ENCODE results near the gene NCKAP5L.

Gene NCKAP5L

DNA sequence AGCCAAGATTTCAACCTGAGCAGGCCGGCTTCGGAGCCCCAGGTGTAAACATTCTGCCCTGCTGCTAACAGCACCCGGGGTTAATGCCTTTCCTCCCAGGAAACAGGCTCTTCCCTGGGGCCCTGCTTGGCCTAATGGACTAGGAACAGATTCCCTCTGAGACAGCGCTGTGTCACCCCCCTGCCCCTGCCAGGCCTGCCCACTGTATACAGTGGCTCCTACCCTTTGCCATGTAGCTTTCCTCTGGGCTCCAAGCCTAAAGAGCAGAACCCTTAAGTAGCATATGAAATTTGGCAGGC lies 43.0 kb upstream of the NCKAP5L start:
- TF ChIP-seq, protein P1, sequence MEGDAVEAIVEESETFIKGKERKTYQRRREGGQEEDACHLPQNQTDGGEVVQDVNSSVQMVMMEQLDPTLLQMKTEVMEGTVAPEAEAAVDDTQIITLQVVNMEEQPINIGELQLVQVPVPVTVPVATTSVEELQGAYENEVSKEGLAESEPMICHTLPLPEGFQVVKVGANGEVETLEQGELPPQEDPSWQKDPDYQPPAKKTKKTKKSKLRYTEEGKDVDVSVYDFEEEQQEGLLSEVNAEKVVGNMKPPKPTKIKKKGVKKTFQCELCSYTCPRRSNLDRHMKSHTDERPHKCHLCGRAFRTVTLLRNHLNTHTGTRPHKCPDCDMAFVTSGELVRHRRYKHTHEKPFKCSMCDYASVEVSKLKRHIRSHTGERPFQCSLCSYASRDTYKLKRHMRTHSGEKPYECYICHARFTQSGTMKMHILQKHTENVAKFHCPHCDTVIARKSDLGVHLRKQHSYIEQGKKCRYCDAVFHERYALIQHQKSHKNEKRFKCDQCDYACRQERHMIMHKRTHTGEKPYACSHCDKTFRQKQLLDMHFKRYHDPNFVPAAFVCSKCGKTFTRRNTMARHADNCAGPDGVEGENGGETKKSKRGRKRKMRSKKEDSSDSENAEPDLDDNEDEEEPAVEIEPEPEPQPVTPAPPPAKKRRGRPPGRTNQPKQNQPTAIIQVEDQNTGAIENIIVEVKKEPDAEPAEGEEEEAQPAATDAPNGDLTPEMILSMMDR (IDR thresholded peaks at IDR 0.05; ENCODE audit: poor library complexity, severe bottlenecking), result no peak
- H3K36me3 ChIP-seq (ENCODE audit: low read depth), result no peaks in the 10 kb centered on the region
- ATAC-seq (ENCODE audit: low read depth) (no peak), DNase-seq (ENCODE audit: low spot score) (no peak)
- H3K4me3 ChIP-seq (ENCODE audit: severe bottlenecking), result no peak overlapping the region
- H3K27me3 ChIP-seq (ENCODE audit: insufficient read depth, poor library complexity, severe bottlenecking), result no peaks in the 10 kb centered on the region
- peaks cover 4% of the 10 kb centered on the region for H3K4me1 ChIP-seq (ENCODE audit: insufficient read depth, poor library complexity, severe bottlenecking)
- no peaks in the 10 kb centered on the region for H3K9me3 ChIP-seq (ENCODE audit: severe bottlenecking)
- H3K27ac ChIP-seq (ENCODE audit: poor library complexity, severe bottlenecking), result no peak overlapping the region

DNA sequence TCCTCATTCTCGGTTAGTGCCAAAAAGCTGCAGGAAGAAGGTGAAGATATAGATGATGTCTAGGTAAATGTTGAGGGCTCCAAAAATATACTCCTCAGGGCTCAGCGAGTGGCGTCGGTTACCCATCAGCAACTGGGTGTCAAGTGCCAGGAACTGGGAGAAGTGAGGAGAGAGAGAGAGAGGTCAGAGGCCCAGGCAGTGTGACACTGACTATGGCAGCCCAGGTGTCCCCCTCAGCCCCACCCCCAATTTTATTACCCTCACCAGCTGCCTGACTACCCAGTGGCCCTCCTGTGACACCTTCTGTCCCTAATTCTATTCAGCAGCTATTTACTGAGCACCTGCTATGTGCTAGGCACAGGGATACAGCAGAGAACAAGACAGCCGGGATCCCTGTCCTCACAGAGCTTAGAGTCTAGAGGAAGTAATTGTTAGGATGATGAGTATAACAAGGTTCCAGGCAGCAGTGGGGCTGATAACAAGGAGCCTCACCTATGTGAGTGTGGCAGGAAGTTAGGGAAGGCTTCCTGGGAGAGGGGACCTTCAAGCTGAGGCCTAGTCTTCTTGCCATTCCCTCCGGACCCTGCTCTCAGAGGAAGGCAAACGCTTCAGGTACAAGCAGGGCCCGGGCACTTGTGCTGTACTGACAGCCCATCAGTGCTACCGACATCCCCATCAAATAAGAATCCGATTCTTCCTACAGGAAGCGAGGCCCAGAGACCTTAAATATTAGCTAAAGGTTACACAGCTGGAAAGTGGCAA lies 42.5 kb upstream of the NCKAP5L start:
- Histone ChIP-seq H3K27ac (ENCODE audit: poor library complexity, severe bottlenecking) (no peak overlapping the region), H3K9me3 (ENCODE audit: severe bottlenecking) (no peaks in the 10 kb centered on the region), H3K27me3 (ENCODE audit: insufficient read depth, poor library complexity, severe bottlenecking) (no peaks in the 10 kb centered on the region), H3K4me1 (ENCODE audit: insufficient read depth, poor library complexity, severe bottlenecking) (peaks cover 4% of the 10 kb centered on the region), H3K4me3 (ENCODE audit: severe bottlenecking) (no peak overlapping the region), H3K36me3 (ENCODE audit: low read depth) (no peaks in the 10 kb centered on the region)
- ATAC-seq (ENCODE audit: low read depth) (no peak), DNase-seq (ENCODE audit: low spot score) (no peak)
- TF ChIP-seq, protein P1 (IDR thresholded peaks at IDR 0.05; ENCODE audit: poor library complexity, severe bottlenecking), result no peak

DNA sequence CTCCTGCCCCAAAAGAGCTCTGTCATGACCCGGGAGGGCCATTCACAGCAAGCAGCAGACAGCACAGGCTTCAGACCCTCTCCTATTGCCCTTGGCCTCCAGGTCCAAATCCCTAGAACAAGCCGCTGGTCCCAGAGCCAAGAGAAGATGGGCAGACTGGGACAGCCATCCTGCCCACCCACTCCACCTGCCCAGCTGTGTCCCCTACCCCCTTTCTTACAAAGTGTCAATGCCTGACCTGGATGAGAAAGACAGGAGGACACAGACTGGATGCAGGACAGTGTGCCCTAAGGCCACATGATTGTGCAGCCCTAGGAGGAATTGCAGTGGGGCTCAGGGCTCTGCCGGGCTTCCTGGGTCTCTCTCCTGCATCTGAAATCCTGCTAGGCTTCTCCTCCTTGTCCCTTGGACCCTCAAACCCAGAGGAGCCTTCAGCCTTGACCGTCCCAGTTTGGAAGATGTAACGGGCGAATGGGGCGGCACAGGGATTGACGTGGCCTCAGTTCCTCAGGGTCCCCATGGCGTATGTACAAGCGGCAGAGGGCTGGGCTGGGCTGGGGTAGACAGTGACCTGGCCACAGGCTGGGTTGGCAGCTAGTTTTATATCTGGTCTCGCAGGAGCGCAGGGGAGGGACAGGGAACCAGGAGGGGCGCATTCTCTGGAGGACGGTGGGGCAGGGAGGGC lies 41.7 kb upstream of the NCKAP5L start:
- no peaks in the 10 kb centered on the region for H3K27me3 ChIP-seq (ENCODE audit: insufficient read depth, poor library complexity, severe bottlenecking)
- H3K27ac ChIP-seq (ENCODE audit: poor library complexity, severe bottlenecking), result no peak overlapping the region
- DNase-seq (ENCODE audit: low spot score), result no peak
- no peaks in the 10 kb centered on the region for H3K9me3 ChIP-seq (ENCODE audit: severe bottlenecking)
- H3K4me1 ChIP-seq (ENCODE audit: insufficient read depth, poor library complexity, severe bottlenecking), result peaks cover 4% of the 10 kb centered on the region
- TF ChIP-seq, protein P1 (IDR thresholded peaks at IDR 0.05; ENCODE audit: poor library complexity, severe bottlenecking), result no peak
- H3K4me3 ChIP-seq (ENCODE audit: severe bottlenecking), result no peak overlapping the region
- no peaks in the 10 kb centered on the region for H3K36me3 ChIP-seq (ENCODE audit: low read depth)
- ATAC-seq (ENCODE audit: low read depth), result no peak

DNA sequence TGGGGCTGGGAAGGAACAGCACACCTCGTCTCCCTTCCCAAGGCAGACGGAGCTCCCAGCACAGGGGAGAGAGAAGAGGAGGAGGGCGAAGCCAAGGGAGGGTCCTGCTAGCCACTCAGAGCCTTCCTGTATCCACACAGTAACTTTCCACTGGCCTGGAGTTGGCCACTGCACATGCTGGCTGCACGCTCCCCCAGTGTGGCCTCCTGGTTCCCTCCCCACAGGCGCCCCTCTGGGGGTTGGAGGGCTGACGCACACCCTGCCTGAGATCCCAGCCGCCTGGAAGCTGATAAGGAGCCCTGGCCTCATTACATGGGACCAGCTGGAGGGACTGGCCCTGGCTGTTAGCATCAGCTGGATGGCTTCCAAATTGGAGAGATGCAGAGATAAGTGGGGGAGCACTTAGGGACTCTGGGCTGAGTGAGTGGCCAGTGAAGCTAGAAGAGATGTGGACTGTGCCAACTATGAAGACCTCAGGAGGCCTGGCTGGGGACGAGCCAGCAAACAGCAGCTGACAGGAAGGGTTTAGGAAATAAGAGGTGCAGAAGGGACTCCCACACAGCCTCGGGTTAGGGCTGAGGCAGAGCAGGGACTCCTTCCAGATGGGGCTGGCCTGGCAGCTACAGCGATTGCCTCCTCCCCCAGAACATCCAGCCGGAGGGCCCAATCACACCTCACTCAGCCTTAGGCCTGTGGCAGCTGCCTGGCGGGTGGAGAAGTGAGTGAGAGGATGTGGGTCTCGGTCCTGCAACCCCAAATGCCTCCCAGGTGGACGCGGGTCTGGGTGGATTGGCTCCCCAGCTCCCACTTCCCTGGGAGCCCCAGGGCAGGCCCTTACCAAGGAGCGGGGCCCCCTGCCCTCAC lies 41.0 kb upstream of the NCKAP5L start:
- ATAC-seq (ENCODE audit: low read depth), result no peak
- H3K4me3 ChIP-seq (ENCODE audit: severe bottlenecking), result no peak overlapping the region
- H3K27me3 ChIP-seq (ENCODE audit: insufficient read depth, poor library complexity, severe bottlenecking), result no peaks in the 10 kb centered on the region
- DNase-seq (ENCODE audit: low spot score), result no peak
- no peaks in the 10 kb centered on the region for H3K9me3 ChIP-seq (ENCODE audit: severe bottlenecking)
- peaks cover 4% of the 10 kb centered on the region for H3K4me1 ChIP-seq (ENCODE audit: insufficient read depth, poor library complexity, severe bottlenecking)
- H3K36me3 ChIP-seq (ENCODE audit: low read depth), result no peaks in the 10 kb centered on the region
- TF ChIP-seq, protein P1 (IDR thresholded peaks at IDR 0.05; ENCODE audit: poor library complexity, severe bottlenecking), result no peak
- no peak overlapping the region for H3K27ac ChIP-seq (ENCODE audit: poor library complexity, severe bottlenecking)
